Liver (tissue), 3 donors: ENCODE results near the gene LMTK2.

Experiments used
- ATF3 ChIP-seq: IDR thresholded peaks from 2 replicates; pipeline ENCODE4 v1.6.1; 2016; ENCODE audit warnings: antibody characterized with exemption
- CTCF ChIP-seq: fragments of 150-350 bp; IDR thresholded peaks from 2 replicates; pipeline ENCODE4 v1.5.1; 2017; ENCODE audit warnings: improper control_type of control experiment, low read depth, low read length; ENCODE audit not compliant: missing input control
- EGR1 ChIP-seq, 2 donors: IDR thresholded peaks; 2 replicates each; pipeline ENCODE4 v1.6.1; 2016 to 2018; ENCODE audit warnings: antibody characterized with exemption in 2 of 2, low read depth in 2 of 2
- GABPA ChIP-seq, 2 donors: IDR thresholded peaks in 1 of 2; conservative IDR thresholded peaks in 1 of 2; 2 replicates each; pipeline ENCODE4 v1.6.1; 2016; ENCODE audit warnings: antibody characterized with exemption in 2 of 2, mild to moderate bottlenecking in 1 of 2, moderate library complexity in 1 of 2
- HNF4A ChIP-seq, 2 donors: conservative IDR thresholded peaks; 2 replicates each; pipeline ENCODE4 v1.6.1; 2016; ENCODE audit warnings: antibody characterized with exemption in 2 of 2, mild to moderate bottlenecking in 2 of 2
- HNF4G ChIP-seq: IDR thresholded peaks from 2 replicates; pipeline ENCODE4 v1.6.1; 2016; ENCODE audit warnings: antibody characterized with exemption
- JUND ChIP-seq, 2 donors: IDR thresholded peaks; 2 replicates each; pipeline ENCODE4 v1.6.1; 2016; ENCODE audit warnings: antibody characterized with exemption in 2 of 2
- RAD21 ChIP-seq, 2 donors: IDR thresholded peaks; 2 replicates each; pipeline ENCODE4 v1.6.1; 2016; ENCODE audit warnings: antibody characterized with exemption in 2 of 2, mild to moderate bottlenecking in 2 of 2
- SP1 ChIP-seq: IDR thresholded peaks from 2 replicates; pipeline ENCODE4 v1.6.1; 2018; ENCODE audit warnings: antibody characterized with exemption, mild to moderate bottlenecking
- TAF1 ChIP-seq: conservative IDR thresholded peaks from 2 replicates; pipeline ENCODE4 v1.6.1; 2016; ENCODE audit warnings: antibody characterized with exemption, mild to moderate bottlenecking
- TF ChIP-seq, protein P1 (sequence below): IDR thresholded peaks from 2 replicates; pipeline ENCODE4 v1.6.1; 2016; ENCODE audit warnings: antibody characterized with exemption, mild to moderate bottlenecking
- donor health status: healthy.
- donor health status: healthy.

DNA sequence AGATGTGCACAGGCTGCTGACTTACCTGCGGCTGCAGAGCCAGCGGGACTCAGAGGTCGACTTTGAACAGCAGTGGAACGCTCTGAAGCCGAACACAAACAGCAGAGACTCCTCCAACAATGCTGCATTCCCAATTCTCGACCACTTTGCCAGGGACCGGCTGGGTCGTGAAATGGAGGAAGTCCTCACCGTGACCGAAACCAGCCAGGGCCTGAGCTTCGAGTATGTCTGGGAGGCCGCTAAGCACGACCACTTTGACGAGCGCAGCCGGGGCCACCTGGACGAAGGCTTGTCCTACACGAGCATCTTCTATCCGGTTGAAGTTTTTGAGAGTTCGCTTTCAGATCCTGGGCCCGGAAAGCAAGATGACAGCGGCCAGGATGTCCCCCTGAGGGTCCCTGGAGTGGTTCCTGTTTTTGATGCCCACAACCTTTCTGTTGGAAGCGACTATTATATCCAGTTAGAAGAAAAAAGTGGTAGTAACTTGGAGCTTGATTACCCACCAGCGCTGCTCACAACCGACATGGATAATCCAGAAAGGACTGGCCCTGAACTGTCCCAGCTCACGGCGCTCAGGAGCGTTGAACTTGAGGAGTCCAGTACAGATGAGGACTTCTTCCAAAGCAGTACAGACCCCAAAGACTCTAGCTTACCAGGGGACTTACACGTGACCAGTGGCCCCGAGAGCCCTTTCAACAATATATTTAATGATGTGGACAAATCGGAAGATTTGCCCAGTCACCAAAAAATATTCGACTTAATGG lies 85.2 kb downstream of the LMTK2 start:
- TF ChIP-seq CTCF (no peak), TAF1 (no peak), SP1 (no peak), GABPA (IDR thresholded peaks at IDR 0.05 in 1 of 2, conservative IDR thresholded peaks at IDR 0.05 in 1 of 2) (no peak), HNF4G (no peak), ATF3 (no peak), HNF4A (conservative IDR thresholded peaks at IDR 0.05) (no peak), JUND (IDR thresholded peaks at IDR 0.05) (no peak), RAD21 (IDR thresholded peaks at IDR 0.05) (no peak), EGR1 (IDR thresholded peaks at IDR 0.05; ENCODE audit: low read depth in 2 of 2) (no peak)
- TF ChIP-seq, protein P1, sequence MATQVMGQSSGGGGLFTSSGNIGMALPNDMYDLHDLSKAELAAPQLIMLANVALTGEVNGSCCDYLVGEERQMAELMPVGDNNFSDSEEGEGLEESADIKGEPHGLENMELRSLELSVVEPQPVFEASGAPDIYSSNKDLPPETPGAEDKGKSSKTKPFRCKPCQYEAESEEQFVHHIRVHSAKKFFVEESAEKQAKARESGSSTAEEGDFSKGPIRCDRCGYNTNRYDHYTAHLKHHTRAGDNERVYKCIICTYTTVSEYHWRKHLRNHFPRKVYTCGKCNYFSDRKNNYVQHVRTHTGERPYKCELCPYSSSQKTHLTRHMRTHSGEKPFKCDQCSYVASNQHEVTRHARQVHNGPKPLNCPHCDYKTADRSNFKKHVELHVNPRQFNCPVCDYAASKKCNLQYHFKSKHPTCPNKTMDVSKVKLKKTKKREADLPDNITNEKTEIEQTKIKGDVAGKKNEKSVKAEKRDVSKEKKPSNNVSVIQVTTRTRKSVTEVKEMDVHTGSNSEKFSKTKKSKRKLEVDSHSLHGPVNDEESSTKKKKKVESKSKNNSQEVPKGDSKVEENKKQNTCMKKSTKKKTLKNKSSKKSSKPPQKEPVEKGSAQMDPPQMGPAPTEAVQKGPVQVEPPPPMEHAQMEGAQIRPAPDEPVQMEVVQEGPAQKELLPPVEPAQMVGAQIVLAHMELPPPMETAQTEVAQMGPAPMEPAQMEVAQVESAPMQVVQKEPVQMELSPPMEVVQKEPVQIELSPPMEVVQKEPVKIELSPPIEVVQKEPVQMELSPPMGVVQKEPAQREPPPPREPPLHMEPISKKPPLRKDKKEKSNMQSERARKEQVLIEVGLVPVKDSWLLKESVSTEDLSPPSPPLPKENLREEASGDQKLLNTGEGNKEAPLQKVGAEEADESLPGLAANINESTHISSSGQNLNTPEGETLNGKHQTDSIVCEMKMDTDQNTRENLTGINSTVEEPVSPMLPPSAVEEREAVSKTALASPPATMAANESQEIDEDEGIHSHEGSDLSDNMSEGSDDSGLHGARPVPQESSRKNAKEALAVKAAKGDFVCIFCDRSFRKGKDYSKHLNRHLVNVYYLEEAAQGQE = no peak
